GM19397 (cell line): Measurements from ENCODE around the gene CCZ1B.
"Not testable (repeated sequence)": the region's sequence is repeated elsewhere in the genome, so short reads cannot be mapped to it uniquely, and the experiment has no call there.

ENCODE experiments used
- ATAC-seq: cut with Tn5 transposase; IDR thresholded peaks from one replicate; pipeline ENCODE4 v1.9.1; 2021; ENCODE audit warnings: mild to moderate bottlenecking, moderate library complexity; ENCODE audit not compliant: unreplicated experiment

The CCZ1B gene

DNA sequence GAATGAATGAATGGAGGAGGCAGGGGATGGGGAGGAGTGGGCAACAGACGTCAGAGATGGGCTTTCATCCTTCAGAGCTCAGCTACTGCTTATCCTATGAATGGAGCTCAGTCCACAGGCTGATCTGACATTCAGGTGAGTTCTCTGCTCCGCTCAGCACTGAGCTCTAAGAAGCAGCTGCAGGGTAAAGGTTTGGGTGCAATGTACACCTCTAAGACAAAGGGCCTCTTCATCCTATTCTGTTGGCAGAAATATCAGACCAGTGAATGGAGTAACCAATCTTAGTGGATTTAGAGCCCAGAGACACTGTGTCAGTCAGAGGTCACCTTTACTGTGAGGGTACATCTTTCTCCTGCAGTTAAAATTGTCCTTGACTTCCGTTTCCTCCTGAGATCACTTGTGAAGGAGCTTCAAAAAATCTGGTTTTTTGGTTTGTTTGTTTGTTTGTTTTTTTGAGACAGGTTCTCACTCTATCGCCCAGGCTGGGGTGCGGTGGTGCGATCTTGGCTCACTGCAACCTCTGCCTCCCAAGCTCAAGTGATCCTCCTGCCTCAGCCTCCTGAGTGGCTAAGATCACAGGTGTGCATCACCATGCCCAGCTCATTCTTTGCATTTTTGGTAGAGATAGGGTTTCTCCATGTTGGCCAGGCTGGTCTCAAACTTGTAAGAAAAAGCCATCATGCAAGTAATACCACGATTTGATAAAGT lies 5.1 kb upstream of the CCZ1B start:
- no peak for ATAC-seq

DNA sequence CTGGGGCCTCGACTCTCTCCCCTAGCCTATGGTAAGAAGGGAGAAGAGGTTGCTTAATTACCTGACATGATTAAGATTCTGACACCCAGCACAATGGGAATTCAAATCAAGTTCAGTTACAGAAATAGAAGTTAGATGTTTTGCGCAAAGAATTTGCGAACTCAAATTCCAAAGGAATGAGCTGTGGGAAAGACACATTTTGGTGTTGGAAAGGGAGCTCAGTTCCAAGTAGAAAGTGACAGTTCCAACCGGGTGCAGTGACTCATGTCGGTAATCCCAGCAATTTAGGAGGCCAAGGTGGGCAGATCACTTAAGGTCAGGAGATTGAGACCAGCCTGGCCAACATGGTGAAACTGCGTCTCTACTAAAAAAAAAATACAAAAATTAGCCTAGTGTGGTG lies 4.0 kb upstream of the CCZ1B start:
- ATAC-seq, result not testable (repeated sequence)

DNA sequence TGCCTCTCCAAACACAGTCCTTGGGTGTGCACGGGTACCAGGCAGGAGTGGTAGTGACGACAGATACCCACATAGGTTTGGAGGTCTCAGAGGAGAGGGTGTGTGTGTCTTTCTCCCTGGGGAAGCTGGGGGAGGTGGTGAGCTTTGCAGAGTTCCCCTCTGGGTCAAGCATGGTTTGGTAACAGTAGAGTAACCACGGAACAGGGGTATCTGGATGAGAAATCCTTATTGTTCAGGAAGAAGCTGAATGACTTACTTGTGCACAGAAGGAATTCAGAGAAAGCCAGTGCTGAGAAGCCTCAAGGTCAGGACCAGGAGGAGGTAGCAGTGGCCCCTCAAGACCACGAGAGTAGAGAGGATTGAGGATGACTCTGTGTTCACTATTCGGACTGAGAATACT lies 3.5 kb upstream of the CCZ1B start:
- ATAC-seq, result not testable (repeated sequence)

DNA sequence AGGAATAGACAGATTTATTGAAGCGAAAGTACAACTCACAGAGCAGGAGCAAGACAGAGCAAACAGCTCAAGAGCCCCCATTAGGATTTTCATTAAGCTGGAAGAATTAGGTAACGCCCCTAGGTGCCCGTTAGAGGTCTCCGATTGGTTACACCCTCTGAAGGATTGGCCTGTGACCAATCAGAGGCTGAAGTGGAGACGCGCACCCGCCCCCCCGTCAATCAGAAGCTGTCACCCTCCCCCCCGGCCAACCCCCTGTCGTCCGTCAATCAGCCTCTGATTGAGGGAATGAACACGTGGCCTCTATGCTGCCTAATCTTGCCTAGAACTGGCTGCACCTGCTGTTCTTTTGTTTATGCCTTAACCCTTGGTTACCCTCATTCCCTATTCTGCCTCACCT lies 1.1 kb upstream of the CCZ1B start:
- not testable (repeated sequence) for ATAC-seq

DNA sequence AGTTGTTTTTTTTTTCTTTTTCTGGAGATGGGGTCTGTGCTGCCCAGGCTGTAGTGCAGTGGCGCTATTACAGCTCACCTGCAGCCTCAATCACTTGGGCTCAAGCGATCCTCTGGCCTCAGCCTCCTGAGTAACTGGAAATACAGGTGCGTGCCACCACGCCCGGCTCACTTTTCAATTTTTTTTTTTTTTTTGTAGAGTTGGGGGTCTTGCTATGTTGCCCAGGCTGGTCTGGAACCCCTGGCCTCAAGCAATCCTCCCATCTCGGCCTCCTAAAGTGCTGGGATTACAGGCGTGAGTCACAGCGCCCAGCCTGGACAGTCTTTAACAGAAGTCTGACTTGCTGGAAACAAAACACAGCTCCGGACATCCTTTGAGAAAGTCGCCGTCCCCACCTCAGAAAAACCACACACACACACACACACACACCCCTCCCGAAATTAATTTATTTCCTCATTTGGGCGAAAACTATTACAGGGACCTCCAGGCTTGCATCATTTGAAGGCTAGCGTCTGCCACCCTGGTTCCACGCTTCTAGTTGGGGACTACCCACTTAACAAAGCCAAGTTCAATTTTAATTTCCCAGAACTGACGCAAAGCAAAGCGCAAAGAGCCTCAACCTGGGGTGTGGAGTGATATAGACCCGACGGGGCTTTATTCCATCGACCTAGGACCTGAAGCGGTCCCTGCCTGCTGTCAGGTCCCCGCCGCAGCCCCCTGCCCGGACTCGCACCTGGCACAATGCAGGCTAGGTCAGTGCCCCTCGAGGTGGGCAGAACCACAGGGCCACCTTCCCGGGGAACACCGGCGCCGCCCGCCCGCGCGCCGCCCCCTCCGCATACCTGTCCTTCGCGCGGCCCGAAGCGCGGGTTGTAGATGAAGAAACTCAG lies 594 bp downstream of the CCZ1B start:
- ATAC-seq, result peak; percentile 62

DNA sequence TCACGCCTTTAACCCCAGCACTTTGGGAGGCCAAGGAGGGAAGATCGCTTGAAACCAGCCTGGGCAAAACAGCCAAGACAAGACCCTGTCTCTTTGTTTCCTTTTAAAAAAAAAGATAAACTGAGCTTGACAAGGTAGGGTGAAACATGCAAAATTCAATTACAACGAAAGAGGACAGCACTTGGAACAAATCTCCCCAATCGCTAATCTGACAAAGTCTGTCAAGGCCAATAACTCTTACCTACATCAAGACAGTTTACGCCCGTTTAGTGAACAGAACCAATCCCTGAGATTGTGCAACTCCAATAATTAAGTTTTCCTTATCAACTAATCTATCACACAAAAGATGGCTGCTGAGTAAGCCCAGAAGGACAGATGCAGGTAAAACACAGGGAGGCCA lies 4.5 kb downstream of the CCZ1B start:
- not testable (repeated sequence) for ATAC-seq

DNA sequence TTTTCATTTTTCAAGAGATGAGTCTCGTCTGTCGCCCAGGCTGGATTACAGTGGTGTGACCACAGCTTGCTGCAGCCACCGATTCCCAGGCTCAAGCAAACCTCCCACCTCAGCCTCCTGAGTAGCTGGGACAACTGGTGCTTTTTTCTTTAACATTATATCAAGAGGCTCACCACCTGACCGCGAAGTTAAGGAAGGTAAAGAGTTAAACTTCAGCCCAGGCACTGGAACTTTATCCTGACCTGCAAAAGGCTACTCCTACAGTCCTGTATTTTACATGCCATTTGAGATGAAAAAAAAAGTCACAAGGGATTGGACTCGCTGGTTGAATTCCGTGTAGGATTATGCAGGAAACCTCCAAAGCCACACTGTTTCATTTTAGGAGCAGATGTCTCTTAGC lies 10.6 kb downstream of the CCZ1B start:
- not testable (repeated sequence) for ATAC-seq

DNA sequence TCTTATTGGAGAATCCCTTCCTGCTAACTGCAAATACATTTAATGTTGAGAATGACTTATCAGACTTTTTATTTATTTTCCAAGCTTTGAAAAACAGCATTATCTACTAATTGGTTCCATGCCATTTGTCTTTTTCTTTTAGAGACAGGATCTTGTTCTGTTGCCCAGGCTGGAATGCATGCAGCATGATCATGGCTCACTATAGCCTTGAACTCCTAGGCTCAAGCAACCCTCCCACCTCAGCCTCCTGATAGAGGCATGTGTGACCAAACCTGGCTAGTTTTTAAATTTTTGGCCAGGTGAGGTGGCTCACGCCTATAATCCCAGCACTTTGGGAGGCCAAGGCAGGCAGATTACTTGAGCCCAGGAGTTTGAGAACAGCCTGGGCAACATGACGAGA lies 13.1 kb downstream of the CCZ1B start:
- not testable (repeated sequence) for ATAC-seq

DNA sequence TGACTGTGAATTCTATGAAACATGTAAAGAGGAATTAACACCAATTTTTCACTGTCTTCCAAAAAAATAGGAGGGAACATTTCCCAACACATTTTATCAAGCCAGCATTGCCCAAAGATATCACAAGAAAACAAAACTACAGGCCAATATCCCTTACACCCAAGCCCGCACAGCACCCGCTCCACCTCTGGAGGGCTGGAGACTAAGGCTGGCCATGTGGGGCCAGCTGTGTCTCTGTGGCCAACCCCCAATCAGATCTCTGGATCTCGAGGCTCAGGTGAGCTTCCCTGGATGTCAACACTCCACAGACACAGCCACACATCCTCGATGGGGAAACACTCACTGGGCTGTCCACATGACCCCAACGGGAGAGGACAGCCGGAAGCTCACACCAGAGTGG lies 18.1 kb downstream of the CCZ1B start:
- ATAC-seq, result not testable (repeated sequence)

DNA sequence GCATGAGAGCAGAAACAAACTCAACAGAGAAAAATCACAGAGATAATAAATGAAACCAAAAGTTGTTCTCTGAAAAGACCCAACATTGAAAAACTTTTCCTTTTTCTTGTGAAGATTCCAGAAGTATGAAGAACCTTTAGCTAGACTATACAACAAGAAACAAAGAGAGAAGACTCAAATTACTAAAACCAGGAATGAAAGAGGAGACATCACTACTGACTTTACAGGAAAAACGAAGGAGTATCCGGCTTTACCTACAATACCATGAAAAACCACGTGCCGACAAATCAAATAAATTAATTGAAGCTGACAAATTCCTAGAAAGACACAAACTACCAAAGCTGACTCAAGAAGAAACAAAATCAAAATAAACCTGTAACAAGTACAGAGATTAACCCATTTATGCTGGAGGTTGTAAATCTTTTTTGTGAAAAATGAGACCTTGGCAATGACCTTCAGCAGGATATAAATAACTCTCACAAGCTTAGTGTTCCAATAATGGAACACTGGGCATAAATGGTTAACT lies 18.6 kb downstream of the CCZ1B start:
- ATAC-seq, result not testable (repeated sequence)

DNA sequence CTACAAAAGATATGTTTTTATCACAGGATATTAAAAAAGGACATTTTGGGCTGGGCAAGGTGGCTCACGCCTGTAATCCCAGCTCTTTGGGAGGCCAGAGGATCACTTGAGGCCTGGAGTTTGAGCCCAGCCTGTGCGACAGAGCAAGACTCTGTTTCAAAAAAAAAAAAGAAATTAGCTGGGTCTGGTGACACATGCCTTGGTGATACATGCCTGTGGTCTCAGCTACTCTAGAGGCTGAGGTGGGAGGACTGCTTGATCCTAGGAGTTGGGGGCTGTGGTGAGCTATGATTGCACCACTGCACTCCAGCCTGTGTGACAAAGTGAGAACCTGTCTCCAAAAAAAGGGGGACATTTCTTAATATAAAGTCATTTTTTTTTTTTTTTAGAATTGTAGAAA lies 25.7 kb downstream of the CCZ1B start:
- not testable (repeated sequence) for ATAC-seq

DNA sequence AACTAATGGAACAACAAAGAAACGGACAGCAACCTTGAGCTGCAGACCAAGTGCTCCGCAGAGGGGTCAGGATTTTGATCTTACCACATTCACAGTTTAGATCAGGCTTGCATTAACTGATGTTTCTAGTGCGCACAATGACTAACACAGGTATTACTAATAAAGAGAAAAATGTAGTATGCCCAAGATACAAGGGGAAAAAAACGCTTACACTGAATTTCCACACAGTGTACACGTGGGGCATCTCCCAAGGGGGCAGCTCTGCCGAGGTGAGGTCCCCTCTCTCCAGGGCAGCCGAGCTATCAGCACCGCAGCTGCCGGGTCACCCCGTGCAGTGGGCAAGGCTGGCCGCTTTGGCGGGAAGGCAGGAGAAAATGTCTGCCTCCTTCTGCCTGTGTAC lies 26.2 kb downstream of the CCZ1B start:
- ATAC-seq, result not testable (repeated sequence)

DNA sequence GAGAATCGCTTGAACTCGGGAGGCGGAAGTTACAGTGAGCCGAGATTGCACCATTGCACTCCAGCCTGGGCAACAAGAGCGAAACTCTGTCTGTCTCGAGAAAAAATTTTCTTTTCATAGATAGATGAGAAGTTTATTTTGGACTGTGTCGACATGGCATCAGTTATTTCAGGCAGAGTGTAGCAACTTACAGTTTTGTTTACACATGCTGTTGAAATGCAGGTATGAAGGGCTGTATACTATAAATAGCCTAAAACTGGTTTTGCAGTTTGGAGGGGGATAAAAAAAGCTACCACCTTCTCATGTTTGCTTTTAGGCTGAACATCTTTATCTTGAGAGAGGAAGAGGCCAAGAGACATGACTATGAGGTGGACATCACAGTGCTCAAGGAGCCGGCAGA lies 28.0 kb downstream of the CCZ1B start:
- not testable (repeated sequence) for ATAC-seq

DNA sequence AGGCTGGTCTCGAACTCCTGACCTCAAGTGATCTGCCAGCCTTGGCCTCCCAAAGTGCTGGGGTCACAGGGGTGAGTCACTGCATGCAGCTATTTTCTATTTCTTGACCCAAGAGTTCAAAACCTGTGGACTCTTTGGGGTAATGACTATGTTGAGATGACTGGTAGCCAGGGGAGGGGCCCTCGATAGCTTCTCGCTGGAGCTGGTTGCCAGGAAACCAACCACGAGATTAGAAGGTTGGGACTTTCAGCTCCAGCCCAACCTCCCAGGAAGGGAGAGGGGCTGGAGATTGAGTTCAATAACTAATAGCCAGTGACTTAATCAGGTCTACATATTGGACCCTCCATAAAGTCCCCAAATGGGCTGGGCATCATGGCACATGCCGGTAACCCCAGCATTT lies 28.9 kb downstream of the CCZ1B start:
- not testable (repeated sequence) for ATAC-seq

DNA sequence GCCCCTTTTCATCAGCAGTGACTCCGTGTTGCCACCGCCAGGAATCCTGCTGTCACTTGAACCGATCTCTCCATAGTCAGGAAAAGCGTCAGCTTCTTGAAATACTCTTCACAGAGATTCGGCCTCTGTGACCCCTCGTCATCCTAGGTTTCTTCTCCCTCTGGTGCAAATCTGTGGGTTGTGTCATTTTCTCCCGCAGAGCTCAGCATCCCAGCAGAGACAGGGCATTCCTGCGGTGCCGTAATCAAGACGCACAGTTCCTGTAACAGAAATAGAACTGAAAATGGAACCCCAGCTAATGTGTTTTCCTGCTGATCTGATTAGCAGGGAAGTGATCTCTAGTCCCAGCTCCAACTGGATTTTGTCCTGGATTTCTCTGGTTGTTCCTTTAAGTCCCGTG lies 31.8 kb downstream of the CCZ1B start:
- ATAC-seq, result not testable (repeated sequence)

DNA sequence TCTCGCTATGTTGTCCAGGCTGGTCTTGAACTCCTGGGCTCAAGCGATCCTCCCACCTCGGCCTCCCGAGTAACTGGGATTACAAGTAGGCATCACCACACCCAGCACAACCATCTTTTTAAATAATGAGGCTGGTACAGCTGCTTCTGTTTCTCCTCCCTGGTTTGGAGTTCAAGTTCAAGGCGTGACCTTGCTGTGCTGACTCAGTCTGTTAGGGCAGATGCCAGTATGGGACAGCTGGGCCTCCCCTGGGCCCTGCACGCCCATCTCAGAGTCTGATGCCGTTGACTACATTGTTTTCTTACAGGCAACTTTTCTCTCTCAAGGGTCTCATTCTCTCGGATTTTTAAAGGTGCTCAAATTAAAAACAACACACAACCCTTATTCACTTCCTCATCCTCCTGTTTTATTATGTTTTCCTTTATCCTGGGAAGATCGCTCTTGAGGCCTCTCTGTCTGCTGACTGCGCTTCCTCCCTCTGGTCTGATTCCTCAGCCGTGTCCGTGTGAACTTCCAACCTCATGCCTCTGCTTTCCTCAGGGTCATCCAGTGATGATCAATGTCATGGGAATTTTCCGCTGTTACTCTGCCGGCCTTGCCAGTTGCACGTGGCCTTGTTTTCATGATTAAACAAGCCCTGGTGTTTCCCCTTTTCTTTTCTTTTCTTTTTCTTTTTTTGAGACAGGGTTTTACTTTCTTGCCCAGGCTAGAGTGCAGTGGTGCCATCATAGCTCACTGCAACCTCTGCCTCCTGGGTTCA lies 33.8 kb downstream of the CCZ1B start:
- ATAC-seq, result not testable (repeated sequence)

DNA sequence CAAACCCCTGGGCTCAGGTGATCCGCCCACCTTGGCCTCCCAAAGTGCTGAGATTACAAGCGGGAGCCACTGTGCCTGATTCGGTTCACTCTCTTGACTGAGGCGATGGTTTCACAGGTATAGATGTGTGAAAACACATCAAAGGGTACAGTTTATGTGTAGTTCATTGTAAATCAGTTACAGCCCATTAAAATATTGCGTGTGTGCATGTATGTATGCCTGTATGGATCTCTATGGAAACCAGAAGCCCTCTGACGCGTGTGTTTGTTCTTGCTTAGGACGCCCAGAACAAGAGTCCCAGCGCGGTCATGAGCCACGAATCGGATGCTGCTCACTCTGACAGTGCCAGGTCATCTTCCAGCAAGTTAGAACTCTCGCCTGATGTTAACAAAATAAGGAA lies 36.7 kb downstream of the CCZ1B start:
- not testable (repeated sequence) for ATAC-seq

DNA sequence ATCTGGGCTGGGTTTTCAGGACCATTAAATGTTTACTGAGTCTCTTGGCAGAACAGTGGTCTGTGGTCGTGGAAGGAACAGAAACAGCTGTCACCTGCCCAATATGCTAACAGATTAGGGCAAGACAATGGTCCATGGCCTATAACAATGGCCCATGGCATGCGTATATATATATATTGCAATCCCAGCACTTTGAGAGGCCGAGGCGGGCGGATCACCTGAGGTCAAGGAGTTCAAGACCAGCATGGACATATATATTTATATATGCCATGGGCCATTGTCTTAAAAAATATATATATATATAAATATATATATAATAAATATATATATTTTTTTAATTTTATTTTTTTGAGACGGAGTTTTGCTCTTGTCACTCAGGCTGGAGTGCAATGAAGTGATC lies 44.5 kb downstream of the CCZ1B start:
- not testable (repeated sequence) for ATAC-seq

DNA sequence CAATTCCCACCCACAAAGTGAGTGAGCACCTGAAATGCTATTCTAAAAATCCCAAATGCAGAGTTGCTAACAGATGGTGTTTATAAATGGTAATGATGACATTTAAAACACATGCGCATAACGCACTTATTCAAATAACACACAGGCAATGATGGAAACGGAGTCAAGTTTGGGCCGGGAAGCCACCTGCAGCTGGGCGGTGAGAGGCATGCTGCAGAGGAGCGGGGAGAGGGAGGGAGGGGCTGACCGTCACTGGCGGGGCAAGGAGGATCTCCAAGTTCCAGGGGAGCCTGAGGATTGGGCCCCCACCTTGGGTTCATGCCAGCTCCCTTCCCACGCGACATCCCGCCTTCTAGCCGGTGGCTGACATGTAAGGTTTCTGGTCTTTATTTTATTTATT lies 64.9 kb downstream of the CCZ1B start:
- not testable (repeated sequence) for ATAC-seq

DNA sequence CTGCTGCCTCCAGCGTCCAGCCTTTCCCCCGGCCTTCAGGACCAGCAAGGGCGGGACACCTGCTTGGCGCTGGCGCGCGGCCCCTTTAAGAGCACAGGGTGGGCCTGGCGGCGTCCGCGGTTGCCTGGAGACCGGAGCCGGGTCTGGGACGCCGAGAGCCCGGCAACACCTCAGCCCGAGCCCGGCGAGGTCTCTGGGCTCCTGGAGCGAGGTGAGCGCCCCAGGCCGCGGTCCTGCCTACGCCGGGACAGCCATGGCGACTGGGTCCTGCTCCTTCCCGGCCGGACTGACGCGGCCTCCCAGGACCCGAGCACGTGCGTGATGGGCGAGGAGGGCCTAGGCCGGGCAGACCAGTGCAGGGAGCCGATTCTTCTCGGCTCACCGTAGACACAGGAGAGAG lies 72.1 kb downstream of the CCZ1B start, which contains the start of gene RSPH10B2:
RSPH10B2 (plus strand) TSS at position 140 of the 400 bp plus-strand sequence. CDS start 3,575 bp downstream, outside the sequence.
- ATAC-seq, result not testable (repeated sequence)

DNA sequence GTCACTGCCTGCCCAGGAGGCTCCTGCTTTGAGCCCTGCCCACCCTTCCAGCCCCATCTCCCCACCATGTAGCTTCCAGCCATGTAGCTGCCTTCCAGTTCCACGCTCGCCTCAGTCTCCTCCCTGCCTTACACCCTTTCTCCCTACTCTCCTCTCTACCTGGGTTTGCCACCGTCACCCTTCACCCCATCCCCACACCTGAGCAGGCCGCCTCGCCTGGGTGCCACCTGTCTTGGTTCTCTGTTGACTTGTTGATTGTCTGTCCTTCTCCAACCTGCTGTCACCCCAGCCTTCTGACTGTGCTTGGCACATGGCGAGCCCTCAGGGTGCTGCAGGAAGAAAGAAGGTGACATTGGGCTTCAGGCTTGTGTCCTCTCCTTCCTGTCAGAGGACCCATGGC lies 75.9 kb downstream of the CCZ1B start:
- not testable (repeated sequence) for ATAC-seq
